ENCODE measurements around the gene MED27. TPM values are rescaled to one million over a fixed set of nuclear protein-coding genes. Genes with fewer than 3 reads are reported as not detected.

The MED27 gene
- total RNA-seq, 1 experiment from 2014 or later = 38.4 TPM

GRCh38 chr9:131810351-131811170, 269.1 kb downstream of the MED27 start:
- DNase-seq (peak; percentile 5), ATAC-seq (peak; percentile 27; the same call in 1 of the 2 replicates)
- Histone ChIP-seq H4K20me1 (ENCODE audit: low read length) (no peaks in the 10 kb centered on the region), H3F3A (ENCODE audit: low read length, unreplicated experiment) (no peaks in the 10 kb centered on the region), H3K9ac (ENCODE audit: low read length) (no peak overlapping the region), H3K4me1 (ENCODE audit: insufficient read depth, low read length) (peaks cover 21% of the 10 kb centered on the region), H3K4me2 (ENCODE audit: low read length) (no peak overlapping the region; the same call in 1 of the 2 replicates), H3K79me2 (ENCODE audit: low read length) (no peaks in the 10 kb centered on the region), H3K9me3 (ENCODE audit: low read length) (no peaks in the 10 kb centered on the region), H3K36me3 (ENCODE audit: low read depth, low read length) (no peaks in the 10 kb centered on the region), H3K27ac (ENCODE audit: low read length) (peak overlapping the region; percentile 11; the same call in 1 of the 2 replicates), H2AFZ (ENCODE audit: low read length) (no peak overlapping the region), H3K4me3 (ENCODE audit: low read length) (no peak overlapping the region), H3K9me2 (replicated peaks; ENCODE audit: low read length) (no peaks in the 10 kb centered on the region), H3K27me3 (ENCODE audit: low read length) (no peaks in the 10 kb centered on the region)
- ChIA-PET POLR2A (ENCODE audit: unreplicated experiment) (no interaction called here), CTCF (interaction anchor here (0.6 to 2.0 kb wide), 2 partner anchors 143 to 426 kb away, joined by 3 to 4 read pairs; no protein-coding TSS in a partner anchor)
- BruUV-seq (replicated peaks) = no TSS peak
- TF ChIP-seq EZH2phosphoT487 (IDR thresholded peaks at IDR 0.05; ENCODE audit: borderline replicate concordance, low read length) (no peak), CTCF (conservative IDR thresholded peaks at IDR 0.05; ENCODE audit: low read depth, low read length) (peak; percentile 34; the same call in 1 of the 2 replicates)
- intact Hi-C loops (cut with micrococcal nuclease) = no loop called here

Other genes starting within 250 kb of the MED27 start
- gene NTNG2, start 82.2 kb upstream of the MED27 start, total RNA-seq (2014; rRNA removed) = 1.7 and 6.0 TPM in 2 replicates